Measurements from ENCODE around the gene DGCR2.
"Not testable (repeated sequence)": the region's sequence is repeated elsewhere in the genome, so short reads cannot be mapped to it uniquely, and the experiment has no call there.

Gene DGCR2

DNA sequence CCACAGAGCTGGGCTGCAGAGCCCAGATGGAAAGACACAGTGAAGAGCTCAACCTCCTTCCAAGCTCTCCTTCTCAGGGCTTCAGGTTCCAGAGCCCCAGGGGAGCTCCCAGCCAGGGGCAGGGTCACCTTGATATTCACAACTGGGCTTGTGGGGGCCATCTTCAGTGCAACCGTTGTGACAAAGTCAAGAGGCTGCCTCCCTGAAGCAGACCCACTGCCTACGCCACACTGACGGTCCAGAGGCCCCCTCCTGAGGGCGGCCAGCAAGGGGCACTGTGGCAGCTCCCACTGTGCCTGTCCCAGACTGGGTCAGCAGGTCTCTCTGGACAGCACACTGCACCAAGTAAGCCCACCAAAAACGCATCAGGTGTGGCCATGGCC lies 84.1 kb downstream of the DGCR2 start:
- DNase-seq: no peak

DNA sequence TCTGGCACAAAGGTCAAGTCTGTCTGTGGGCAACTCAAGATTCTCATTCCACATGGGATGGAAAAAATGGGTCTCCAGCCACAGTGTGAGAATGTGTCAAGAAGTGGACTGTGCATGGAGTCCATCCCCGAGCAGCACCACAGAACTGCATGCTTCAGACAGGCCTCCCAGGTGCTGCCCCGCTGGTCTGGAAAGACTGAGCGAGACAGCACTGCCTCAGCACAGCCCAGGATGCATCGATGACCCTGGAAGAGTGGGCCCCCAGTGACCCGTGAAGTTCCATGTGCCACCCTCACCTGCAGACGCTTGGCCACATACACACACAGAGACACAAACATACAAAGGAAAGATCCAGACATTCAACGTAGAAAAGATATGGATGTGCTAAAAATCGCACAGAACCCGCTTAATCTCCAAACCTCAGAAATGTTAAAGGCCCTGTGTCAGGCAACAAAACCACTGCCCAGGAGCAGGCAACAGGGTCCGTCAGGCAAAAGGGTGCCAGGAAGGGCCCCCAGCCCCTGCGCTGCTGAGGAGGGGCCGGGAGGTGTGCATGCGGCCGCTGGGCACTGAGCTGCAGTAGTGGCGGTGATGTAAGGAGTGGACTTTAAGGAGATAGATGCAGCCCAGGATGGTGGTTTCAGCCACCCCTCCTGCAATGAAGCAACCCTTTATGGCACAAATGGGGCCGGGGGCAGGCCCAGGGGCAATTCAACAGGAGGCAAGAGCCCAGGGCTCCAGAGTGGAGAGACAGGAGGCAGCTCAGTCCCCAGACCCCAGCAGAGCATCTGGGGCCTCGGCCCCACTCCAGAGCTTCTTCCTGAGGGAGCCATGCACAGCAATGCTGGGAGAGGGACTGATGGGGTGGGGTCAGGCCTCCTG lies 84.7 kb downstream of the DGCR2 start:
- DNase-seq: no peak

DNA sequence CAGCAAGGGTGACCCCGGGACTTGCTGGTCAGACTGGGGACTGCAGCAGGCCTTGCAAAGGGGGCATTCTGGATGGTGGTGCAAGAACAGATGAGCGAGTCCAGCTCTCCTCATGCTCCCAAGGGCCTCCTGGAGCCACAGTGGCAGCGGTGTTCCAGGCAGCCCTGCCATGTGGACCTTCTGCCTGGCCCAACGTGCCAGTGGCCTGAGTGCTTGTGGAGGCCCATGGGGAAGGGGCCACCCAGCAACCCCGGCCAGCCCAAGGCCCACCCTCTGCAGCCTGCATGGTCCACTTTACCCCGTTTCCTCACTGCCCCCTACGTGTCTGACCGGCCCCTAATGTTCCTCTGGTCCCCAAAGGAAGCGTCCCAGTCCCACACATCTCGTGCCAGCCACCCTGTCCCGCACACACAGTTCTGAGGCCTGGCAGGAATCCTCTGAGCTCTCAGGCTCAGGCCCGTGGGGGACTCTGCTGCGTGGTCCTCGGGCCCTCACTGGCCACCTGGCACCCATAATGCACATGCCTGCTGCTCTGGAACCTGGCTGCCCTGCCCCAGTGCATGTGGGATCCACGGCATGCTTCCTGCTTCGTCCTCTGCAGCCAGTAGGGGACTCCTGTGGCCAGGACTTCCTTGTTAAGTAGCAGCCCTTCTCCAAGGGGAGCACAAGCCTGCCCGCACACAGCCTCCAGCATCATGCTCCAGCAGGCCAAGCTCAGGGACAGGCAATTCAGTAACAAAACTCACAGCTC lies 85.5 kb downstream of the DGCR2 start:
- no peak for DNase-seq

DNA sequence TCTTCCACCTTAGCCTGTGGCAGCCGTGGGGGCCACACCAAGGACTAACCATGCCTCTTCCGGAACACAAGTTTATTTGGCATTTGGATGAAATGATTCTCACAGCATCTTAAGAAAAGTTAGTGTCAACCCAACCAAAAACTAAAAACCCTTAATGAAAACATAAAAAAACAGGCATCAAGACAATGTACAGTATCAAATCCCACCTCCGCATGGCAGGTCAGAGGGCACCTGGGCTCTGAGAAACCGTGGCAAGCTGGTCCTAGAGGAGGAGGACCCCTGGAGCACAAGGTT lies 86.0 kb downstream of the DGCR2 start:
- DNase-seq: no peak

DNA sequence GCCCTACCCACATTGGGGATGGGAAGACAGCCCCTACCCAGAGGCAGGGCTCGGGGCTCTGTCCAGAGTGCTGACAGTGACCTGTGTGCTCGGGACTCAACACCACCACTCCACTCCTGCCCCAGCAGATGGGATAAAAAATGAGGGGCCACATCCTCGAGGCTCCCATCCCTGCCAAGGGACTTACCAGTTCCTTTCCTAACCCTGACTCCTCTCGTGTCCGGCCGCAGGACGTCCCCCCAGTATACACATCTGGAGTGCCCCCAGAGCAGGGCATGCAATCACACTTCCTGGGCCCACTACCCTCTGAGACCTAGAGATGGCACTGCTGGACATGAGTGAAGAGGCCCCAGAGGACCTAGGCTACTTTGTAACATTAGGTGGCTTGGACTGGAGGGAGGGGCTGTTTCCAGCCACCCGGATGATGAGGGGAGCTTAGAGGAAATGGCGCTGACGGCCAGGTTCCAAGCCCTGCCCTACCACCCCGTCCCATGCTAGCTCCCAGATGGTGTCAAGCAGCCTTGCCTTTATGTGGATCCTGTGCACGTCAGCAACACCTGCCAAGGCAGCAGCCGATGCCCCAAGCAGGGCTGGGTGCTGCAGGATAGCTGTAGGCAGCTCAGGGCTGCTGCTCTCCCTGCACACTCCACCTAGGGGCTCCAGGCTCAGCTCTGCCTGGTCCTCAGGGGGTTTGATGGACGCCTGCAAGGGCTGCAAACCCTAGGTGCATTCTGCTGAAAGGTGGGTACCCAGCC lies 86.6 kb downstream of the DGCR2 start:
- DNase-seq: no peak

DNA sequence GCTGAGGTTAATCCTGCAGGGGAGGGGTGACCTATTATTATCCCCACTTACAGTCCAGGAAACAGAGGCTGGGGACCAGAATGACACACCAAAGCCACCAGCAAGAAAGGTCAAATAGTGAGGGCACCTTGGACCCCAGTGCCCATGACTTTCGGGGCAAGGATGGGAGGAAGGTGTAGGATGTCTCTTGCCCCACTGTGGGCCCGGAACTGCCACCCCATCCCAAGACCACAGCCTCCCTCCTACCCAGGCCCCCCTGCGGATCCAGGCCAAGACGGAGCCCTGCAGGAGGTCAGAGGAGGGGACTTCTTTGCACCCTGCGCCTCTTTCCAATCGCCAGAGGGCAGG lies 87.1 kb downstream of the DGCR2 start:
- DNase-seq: not testable (repeated sequence)

DNA sequence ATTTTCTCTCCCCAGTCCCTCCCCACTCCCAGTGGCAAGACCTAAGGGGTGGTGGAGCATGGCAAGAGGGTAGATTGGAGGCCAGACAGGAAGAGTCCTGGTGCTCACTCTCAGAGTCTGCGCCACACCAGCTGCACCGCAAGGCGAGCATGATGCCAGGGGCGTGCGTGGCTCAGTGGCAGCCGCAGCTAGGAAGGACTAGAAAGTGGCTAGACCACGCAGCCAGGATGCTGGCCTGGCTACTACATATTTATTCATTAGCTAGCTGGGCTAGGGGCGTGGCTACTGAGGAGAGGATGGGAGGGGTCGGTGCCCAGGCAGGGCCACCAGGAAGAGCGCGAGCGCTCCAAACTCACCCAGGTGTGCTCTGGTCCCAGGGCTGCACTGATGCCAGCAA lies 87.5 kb downstream of the DGCR2 start:
- not testable (repeated sequence) for DNase-seq

DNA sequence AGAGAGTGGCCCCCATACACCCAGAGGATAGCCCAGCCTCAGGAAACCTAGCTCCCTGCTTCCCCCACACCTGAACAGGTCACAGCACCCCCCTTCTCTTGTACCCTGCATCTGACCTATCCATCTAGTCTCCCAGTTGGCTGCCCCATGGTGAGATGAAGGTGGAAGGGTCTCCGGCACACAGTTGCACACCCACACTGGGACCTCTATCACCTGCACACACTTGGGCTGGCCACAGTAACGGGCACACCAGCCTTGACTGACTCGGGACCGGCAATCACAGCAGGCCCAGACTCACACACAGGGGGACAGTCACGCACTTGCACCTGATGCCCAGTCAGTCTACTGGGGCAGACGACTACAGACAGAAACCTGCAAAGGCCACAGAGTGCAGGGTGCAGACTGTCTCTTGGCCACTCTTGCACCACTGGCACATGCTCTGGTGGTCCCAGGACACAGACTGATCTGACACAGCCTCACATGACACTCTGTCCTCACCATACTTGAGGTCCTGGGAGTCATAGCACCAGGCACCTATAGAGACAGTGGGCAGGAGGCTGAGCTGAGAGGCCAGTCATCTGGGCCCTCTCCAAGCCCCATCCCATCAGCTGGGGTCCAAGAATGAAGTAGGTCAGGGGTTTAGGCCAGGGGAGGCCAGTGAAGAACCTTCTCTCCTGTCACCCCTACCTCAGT lies 88.0 kb downstream of the DGCR2 start:
- DNase-seq: not testable (repeated sequence)

DNA sequence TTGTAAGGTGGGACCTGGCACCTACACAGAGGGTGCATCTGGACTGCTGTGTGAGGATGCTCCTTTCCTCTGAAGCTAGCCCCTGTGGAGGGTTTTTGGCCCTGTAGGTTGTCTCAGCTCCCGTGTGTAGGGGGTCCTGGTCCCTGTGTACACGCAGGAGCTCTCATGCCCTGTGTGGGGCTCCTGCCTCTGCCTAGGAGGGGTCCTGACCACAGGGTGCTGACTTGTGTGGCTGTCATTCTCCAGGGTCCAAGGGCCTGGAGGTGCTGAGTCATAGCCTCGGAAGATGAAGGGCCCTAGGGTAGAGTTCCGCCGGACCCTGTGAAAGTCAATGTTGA lies 88.7 kb downstream of the DGCR2 start:
- DNase-seq: not testable (repeated sequence)

DNA sequence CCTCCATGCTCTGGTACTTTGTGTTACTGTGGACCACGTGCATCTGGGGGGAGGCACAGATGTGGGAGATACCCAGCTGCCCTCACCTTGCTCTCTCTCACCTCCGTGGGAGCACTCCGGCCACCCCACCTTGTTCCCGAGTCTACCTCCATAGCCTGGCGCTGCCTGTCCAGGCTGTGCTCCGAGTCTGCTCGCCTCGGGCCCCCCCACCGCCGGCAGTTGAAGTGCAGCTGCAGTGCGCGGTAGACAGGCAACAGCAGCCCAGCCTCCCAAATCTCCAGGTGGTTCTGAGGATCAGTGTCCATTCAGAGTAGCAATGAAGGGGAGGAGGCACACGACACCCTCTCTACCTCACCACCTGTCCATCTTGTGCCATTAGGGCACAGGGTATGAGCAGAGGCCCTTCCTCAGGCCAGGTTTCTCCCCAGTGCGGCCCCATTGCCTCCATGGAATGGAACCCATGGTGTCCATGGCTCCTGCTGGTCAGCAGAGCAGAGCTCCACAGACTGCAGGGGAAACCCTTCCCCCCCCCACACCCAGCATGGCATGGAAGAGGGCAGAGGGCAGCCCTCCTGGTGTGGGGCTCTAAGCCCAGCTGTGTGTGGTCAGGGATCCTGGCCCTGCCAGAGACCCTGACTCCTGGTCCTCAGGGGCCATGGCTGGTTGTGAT lies 89.2 kb downstream of the DGCR2 start:
- not testable (repeated sequence) for DNase-seq

DNA sequence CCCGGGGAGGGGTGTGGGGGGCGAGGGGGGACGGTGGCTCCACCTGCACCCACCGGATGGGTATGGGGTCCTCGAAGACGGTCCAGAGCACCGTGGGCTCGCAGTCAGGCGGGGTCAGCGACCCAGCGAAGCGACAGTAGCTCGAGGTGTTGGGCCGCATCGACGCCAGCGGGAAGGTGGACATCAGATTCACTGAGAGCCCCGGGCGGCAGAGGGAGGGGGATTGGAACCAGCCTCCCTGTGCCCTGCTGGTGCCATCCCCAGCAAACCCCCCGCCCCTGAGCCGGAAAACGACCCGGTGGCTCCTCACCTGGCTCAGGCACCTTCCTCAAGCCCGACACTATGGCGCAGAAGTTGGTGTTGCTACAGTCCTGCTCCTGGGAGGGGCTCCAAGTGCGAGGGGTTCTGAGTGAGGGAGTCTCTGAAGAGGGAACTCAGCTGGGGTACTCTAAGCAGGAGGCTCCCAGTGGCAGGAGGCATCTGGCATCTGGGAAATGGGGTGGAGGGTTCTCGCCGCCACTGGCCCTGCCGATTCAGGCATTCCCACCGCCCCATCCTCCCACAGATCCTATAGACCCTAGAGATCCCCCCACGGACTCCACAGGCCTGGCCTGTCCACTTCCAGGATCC lies 89.9 kb downstream of the DGCR2 start:
- DNase-seq: not testable (repeated sequence)

DNA sequence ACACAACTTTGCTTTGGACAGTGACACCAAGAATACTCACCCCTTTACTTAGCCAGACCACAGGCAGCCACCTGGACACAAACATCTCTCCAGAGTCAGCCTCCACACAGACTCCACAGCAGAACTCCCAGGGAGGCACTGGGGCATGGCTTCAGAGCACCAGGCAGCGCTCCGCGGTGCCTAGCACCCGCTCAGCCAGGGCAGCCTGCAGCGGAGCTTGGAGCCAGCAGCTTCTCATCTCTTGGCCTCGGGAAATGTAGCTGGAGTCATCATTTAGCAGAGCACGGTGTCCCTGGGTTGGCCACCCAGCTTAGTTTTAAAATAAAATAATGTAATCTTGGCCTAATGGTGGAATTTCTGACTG lies 91.3 kb downstream of the DGCR2 start:
- not testable (repeated sequence) for DNase-seq

DNA sequence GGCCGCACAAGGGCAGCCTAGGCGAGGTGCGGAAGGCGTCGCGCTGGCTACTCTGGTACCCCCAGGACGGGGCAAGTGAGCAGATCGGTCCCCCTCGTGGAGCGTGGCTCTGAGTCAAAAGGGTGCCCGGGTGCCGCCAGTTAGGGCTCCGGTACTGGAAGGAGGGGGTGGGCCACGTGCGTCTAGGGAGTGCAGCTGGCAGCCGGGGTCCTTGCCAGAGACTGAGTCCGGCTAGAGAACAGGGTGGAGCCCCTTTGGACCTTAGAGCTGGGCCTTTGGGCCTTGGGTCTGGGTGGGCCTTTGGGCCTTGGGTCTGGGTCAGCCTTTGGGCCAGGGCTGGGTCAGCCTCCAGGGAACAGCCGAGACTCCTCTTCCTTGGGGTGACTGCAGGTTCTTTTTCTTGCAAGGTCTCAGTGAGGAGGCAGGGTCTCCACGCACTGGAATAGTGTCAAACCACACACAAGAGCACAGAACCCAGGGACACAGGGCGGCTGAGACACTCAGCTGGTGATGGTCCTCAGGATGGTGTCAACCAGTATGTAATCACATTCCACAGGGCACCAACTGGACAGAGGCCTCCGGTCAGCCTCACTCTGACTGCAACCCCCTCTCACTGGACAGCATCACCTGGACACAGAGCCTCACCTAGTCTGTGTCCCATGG lies 91.9 kb downstream of the DGCR2 start:
- not testable (repeated sequence) for DNase-seq

DNA sequence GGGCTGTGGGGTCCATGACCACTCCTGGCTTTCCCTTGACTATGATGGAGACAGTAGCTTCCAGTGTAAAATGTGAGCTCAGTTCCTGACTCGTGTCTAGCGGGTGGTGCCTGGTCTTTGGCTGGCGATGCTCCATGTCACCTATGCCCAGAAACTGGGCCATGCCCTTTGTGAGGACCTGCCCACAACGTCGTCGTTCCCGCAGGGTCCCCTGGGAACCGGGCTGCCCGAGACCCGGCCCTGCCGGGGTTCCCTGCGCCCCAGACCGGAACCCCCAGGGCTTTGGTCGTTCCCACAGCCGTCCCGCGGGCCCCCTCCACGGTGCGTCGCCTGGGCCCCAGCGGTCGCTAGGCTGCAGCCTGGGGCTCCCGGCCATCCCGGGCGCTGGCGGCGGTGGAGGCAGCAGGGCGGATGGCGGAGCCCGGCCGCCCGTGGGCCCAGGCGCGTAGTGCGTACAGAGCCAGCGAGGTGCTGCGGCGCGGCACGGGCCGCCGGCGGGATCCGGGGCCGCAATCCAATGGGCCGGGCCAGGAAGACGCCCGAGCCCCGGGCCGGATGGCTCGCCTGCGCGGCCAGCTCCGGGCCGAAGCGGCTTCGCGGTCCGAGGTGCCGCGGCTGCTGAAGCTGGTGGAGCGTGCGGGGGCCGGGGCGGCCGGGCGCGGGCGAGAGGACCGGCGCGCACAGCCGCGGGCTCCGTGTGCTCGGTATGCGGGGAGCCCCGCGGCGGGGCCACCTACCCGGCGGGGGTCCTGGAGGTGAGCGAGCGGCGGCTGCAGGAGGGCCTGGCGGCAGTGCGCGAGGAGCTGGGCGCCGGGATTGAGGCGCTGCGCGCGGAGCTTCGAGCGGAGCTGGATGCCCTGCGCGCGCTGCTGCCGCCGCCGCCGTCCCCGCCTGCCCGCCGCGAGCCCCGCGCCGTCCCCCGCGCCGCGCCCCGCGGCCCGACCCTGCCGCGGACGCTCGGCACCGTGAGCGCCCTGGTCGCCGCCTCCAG lies 92.8 kb downstream of the DGCR2 start:
- DNase-seq: not testable (repeated sequence)

DNA sequence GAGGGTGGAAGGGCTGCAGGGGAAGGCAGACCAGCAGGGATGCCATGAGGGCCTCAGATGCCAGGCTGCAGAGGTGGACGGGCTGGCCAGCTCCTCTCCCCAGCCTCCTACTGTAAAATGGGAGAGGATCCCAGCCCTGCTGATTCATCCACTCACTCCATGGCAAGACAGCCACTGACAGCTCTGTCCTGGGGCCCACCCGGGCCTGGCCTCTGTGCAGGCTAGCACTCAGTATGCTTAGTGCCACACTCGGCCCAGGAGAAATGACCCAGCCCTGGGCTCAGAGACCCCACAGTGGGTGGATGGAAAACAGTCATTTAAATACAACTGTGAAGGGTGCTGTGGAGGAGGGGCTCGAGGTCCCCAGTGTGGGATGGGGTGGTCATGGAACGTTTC lies 94.2 kb downstream of the DGCR2 start:
- DNase-seq: not testable (repeated sequence)

DNA sequence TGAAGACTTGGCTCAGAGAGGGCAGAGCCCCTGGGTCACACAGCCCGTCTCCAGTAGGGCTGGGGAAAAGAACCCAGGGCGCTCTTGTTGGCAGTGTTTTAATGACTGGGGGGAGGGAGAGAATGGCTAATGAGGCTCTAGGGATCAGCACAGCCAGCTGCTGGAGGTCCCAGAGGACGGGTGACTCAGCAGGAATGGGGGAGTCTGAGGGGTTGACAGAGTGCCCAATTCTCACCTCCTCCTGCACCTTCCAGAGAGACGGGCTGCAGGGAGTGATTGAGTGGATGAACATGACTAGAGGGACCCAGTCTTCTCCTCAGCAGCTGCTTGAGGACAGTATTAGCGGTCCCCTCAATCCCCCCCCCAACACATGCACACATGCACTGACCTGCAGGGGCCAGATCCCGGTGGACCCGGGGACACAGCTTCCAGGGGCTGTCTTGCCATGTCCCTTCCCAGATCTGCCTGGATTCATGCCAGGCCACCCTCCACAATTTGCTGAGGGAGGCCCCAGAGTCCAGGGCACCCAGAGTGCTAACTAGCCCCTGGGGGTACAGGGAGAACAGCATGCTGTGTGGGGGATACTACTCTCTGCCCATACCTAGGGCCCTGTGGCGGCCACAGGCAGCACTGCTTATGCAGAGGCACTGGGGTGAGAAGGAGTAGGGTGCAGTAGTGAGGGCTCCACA lies 94.7 kb downstream of the DGCR2 start:
- DNase-seq: not testable (repeated sequence)

DNA sequence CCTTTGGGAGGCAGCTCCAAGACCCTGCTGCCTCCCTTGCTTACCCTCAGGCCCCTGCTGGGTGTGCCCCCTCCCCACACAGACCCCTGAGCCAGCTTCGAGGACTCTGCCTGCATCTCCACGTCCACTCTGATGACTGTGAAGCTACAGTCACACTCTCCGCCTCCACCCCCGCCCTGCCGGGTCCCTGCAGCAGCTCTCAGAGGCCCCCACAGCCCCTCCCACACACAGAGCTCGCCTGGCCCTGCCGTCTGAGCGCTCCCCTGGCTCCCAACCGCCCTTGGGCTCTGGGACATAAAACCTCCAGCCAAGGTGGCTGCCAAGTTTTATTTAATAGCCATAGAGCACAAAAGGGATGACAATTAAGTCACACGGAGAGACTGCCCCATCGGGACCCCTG lies 96.1 kb downstream of the DGCR2 start:
- DNase-seq: not testable (repeated sequence)

DNA sequence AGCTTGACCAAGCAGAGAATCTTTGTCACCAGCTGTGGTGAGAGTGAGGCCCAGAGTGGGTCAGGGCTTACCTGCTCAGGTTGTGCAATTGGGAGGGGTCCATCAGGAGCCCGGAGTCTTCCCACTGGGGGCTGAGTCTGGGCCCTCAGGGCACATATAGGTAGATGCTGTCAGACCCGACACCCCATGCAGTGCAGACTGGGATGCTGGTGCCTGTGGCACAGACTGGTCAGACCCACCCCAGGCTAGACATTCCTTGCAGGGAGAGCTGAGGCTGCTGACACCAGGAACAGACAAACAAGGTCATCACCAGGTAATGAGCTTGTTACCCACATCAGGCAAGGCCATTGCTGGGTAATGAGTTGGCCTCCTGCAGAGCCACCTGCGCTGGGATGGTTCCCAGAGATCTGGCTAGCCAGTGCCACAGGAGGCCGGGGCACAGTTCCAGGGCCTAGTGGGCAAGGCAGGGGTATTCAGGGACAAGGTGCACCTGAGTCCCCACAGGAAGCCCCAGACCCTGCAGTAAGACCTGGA lies 97.2 kb downstream of the DGCR2 start:
- DNase-seq: not testable (repeated sequence)

DNA sequence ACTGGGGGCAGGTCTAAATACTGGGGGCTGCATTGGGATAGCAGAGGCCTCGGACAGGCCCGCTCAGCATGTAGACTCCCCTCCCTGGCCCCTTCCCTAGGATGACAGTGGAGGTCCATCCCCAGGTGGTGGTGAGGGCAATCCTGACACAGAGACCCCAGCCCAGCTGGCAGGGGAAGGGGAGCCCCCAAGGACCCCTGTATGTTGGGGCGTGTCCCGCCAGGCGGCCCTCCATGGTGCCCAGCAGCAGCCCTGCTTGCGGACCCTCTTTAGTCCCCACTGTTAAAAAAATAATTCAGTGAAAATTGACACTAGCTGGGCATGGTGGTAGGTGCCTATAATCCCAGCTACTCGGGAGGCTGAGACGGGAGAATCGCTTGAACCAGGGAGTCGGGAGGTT lies 98.3 kb downstream of the DGCR2 start:
- DNase-seq: not testable (repeated sequence)
